ENCODE data around the gene TFAP2E.
A peak's percentile ranks its signal among the peaks of the same experiment; 100 is the strongest.

The TFAP2E gene

DNA sequence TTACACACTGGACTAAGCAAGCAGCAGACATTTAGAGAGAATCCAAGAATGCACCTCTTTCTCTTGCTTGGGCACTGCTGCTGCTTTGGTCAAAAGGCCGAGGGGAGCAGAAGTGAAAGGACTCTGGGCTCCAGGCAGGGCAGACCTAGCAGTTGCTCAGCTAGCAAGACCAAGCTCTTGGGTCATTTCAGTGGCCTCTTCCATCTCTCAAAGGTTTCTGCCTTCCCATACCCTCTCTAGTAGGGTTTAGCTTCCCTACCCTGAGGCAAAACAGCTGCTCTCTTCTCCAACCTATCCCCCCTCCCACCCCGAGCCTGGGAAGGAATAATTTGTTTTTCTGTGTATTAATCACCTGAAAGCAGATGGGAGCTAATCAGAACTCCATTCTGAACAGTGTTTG is 25.8 kb downstream of the TFAP2E start:
- DNase-seq: no peak

DNA sequence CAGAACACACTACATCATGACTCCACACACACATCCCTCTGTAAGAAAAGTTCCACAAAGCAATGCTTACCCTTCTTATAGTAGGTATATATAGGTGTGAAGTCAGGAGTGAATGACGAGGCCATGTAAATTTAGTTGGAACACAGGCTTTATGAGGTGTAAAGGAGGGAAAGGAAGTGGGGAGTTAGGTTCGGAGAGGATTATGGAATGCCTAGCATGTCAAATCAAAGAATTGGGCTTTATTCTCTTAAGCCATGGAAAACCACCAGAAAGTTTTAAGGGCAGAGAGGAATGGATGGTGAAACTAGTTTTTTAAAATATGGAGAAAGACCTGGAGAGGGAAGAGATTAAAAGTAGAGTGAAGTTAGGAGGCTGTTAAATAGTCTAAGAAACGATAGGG is 26.3 kb downstream of the TFAP2E start:
- DNase-seq: no peak

DNA sequence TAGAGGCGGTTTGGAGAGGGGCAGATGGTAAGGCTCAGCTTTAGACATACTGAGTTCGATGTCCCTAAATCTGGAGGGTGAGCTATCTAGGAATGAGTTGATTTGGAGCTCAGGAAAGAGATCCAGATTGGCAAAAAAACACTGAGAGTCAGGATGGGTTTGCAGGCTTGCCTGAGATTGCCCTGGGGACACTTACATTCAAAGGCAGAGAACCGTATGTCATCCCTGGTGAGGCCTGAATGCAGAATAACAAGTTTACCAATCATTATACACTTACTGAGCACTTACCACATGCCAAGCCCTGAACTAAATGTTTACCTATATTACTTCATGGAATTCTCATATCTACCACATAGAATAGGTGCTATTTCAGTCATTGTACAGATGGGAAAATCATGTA is 27.5 kb downstream of the TFAP2E start:
- DNase-seq: no peak

DNA sequence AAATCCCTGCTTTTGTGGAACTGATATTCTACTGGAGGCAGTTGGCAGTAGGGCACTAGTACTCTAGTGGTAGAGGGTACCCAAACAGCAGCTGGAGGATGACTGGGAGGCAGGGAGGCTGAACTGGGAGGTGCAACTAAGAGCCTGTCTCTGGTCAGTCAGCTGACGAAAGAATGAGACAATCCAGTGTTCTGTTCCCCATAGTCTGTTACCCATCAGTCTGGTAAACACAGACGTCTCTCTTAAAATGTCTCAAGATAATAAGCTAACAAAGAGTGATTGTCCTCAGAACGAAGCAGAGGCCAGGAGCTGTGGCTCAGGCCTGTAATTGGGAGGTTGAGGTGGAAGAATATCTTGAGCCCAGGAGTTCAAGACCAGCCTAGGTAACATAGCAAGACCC is 30.4 kb downstream of the TFAP2E start:
- DNase-seq: no peak

DNA sequence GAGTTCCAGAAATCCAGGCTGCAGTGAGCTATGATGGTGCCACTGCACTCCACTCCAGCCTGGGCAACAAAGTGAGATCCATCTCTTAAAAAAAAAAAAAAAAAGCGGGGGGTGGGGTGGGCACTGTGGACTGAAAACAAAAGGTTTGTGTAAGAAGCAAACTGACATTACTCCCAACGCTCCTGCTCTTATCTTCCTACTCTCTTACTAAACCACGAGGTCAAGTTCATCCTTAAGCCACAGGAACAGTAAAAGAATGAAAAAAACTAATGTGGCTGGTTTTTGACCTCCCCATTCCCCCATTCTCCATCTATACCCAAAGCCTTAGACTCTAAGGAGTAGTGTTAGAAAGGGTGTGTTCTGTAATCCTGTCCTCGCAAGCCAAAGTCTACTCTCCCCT is 30.8 kb downstream of the TFAP2E start:
- no peak for DNase-seq

DNA sequence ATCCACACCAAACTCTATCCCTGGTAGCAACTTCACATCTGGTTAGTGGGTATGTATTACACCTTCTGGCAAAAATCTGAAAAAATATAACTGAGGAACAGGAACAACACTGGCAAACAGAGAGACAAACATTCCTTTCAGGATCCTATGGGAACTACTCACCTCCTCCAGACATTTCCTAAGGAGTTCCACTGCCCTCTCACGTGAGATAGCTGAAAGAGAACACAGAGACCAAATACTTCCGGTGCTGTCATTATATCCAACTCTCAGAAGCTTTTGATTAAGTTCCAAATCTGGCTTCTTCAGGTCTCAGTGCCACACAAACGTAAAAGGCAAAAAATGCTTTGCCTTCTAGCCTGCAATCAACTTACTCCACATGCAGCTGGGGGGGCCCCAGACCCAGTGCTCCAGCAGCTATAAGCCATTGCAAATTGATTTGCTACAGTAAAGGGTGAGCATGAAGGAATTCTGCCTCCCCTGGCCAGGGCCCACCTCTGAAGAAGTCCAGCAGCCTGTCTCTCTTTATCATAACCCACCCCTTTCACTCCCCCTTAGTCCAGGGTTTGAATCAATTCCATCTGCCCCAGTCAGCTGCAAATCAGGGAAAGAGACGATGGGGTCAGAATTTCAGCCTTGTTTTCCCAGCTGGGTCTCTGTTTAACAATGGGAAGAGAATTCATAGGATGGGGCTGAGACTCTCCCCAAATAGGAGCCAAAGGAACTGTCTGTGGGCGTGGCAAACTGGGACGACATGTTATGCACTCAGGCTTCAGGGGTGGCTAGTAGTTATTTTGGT is 32.2 kb downstream of the TFAP2E start:
- DNase-seq: no peak

DNA sequence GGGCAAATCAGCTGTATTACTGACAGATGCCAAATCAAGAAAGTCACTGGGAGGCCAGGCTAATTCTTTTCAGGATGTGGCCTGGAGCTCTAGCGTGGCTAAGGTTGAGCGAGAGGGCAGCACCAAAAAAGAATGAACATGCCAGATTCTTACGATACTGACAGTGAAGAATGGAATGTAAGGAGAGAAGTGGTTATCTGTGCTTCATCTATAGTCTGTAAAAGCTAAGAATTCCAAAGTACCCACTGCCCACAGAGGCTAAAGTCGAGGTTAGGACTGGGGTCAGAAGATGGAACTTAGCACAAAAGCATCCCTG is 32.7 kb downstream of the TFAP2E start:
- no peak for DNase-seq

DNA sequence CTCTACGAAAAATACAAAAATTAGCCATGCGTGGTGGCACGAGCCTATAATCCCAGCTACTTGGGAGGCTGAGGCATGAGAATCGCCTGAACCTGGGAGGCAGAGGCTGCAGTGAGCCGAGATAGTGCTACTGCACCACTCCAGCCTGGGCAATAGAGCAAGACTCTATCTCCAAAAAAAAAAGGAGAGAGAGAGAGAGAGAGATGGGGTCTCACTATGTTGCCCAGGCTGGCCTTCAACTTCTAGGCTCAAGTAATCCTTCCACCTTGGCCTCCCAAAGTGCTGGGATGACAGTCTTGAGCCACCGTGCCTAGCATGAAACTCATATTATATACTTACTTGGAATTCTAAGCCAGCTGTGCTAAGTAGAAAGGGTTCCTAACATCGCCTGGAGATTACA is 38.5 kb downstream of the TFAP2E start:
- no peak for DNase-seq

DNA sequence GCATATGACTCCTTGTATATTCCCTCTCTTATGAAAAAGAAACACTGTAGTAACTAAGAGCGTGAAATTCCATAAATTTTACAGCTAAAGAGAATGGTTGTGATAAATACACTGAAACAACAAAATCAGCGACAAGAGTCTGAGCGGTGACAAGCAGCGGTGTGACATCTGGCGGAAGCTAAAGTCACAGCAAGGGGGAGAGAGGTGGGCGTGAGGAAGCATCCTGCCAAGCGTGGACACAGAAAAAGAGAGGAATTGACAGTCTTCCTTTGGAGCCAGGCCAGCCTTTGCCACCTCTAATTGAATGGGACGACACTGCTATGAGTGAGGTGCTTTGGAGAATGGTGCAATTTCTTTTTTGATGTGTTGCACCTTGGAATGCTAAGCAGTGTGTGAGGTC is 42.3 kb downstream of the TFAP2E start:
- DNase-seq: no peak

DNA sequence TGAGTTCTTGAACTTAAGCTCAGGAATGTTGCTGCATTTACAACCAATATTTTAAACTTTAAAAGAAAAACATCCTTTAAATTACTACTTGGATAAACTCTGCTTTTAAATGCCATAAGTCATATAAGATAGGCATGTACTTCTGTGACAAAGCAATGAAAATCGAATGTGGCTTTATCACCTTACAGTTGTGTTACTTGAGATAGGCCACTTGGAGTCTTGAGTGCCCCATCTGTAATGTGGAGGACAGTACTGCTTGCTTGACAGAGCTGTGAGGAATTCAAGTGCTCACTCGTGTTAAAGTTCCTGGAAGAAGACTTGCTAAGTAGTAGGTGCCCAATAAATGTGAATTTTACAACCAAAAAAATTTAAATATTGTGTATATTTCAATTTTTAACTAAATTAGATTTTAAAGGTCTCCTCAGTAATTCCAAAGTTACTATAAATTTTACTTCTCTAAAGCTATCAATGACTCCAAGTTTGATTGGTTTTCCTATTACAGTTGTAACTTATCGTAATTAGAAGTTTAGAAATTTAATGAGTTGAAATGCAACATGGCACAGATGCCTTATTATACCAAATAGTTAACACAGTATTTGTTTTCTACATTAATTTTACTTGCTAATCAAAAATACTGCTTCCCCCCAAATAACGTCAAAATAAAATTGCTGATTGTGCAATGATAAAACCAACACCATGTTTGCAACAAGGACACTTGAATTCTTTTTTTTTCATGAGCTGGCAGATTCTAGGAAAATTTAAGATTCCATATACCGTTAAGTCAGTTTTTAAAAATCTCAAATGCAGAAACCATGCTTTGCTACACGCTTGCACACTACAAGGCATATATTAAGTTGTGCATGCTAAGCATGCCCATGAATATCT is 46.4 kb downstream of the TFAP2E start:
- no peak for DNase-seq

DNA sequence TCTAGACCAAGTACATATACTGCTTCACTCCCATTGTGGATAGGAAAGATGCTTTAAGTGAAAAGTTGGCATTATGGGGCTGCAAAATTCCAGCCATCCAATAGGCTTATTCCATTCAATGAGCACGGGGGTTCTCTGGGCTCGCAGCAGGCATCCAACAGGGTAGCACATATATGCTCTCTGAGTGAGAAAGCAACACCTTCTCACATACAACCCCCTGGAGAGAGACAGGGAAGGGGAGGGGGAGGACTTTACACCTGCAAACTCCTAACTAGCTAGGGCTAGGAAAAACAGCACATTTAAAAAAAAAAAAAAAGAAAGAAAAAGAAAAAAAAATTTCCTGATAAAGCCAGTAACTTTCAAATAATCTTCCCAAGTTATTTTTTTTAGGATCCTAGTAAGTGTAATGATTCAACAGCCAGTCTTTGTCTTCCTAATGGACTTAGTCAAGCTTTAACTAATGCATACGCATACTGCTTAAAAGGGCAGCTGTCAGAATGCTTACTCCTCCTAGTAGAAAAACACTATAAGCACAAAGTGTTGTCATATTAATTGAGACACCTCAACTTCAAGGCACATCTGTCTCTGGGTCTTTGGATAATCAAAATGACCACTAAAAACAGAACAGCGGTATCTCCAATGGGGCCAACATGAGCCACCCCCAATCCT is 49.5 kb downstream of the TFAP2E start:
- DNase-seq: no peak

DNA sequence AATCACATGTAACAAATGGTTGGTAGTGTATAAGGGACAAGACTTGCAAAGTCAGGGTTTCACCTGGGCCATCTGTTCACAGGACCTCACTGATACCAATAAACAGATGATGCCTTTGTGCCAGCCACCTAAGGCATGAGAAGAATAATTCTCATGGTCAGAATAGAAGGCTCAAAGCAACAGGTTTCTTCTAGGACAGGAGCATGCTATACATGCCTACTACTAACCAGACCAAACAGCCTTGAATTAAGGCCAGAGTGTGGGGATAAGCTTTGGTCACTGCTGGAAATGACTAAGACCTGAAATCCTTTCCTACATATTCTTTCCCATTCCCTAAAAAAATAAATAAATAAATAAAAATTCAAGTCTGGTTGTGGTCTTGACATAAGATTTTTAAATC is 50.7 kb downstream of the TFAP2E start:
- DNase-seq: no peak

DNA sequence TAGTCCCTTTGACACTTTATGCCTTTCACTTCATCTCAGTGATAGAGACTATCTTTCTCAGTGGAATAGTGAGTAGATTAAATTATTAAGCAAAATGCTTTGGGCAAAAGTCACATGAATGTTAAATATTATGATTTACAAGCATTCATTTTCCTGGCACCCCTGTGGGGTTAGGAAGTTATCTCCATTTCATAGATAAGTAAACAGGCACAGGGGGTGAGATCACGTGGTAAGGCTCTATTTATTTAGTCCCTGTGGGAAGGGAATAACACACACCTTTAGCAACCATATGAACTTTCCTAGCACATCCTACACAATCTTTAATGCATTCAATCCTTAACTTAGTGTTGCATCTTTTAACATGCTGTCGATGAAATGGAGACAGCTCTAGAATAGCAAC is 55.9 kb downstream of the TFAP2E start:
- no peak for DNase-seq

DNA sequence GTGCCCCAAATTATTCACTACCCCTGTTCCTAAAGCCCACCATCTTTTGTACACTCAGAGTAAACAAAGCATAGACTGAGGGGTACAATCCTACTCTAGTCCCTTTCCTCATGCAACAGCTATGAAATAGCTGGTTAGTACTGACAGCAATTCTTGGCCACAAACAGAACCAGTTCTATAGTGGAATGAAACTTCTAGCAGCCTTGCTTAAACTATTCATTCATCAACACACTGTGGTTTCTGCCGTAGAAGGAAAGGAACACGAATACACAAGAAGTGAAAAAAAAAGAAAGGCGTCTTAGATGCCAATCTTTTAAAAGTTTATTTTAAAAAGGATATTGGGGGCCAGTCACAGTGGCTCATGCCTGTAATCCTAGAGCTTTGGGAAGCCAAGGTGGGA is 58.3 kb downstream of the TFAP2E start:
- no peak for DNase-seq

DNA sequence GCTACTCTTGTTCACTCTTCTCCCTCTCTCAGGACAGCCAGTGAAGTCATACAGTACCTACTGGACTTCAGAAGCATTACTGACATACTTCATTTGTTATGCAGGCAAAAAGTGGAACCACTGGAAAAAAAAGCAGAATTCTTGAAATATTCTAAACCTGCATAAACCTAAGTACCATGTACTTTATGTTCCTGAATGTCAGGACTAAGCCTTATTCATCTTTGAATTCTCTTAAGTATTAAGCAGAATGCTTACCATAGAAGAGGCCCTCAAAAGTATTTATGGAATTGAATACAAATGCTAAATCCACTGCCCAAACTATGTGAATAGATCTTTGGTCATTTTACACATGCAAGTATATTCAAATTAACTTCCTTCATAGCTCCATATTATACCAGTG is 60.4 kb downstream of the TFAP2E start:
- DNase-seq: no peak

DNA sequence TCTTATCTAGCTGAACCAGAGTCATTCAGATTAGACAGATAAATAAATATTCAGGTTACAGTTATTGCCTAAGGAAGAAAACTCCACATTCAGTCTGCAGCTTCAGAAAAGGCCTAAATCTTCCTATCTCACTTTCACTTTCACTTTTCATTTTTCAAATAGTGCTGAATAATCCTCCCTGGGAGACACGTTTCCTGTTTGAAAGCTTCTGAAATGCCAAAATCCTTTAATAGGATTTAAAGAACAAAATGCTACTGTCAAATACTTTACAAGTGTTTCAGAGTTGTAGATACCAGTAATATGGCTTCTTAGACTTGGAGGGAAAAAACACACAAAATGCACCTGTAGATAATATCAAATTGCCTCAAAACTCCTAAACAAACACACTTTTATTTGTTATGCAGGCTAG is 64.3 kb downstream of the TFAP2E start:
- peak; percentile 43 for DNase-seq

DNA sequence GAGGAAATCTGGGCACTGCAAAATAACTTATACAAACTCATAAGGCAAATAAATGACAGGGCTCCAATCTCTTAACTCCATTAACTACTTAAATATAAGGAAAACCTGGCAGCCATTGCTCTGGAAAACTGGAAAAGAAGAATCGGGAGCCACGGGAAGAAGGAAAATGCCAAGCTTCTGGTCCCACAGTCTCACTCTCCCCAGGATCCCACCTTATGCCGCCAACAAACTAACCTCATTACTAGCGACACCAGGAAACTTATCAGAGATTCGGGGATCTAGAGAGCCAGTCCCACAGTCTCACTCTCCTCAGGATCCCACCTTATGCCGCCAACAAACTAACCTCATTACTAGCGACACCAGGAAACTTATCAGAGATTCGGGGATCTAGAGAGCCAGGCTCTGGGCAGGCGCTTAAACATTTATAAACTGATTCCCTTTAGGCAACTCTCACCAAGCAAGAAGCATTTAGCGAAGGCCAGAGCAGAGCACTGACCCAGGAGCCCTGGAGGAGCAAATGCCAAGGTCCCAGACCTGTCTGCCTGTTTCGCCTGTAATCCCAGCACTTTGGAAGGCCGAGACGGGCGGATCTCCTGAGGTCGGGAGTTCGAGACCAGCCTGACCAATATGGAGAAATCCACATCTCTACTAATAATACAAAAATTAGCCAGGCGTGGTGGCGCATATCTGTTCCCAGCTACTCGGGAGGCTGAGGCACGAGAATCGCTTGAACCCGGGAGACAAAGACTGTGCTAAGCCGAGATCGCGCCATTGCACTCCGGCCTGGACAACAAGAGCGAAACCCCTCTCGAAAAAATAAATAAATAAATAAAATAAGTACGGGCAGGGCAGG is 67.5 kb downstream of the TFAP2E start:
- no peak for DNase-seq

DNA sequence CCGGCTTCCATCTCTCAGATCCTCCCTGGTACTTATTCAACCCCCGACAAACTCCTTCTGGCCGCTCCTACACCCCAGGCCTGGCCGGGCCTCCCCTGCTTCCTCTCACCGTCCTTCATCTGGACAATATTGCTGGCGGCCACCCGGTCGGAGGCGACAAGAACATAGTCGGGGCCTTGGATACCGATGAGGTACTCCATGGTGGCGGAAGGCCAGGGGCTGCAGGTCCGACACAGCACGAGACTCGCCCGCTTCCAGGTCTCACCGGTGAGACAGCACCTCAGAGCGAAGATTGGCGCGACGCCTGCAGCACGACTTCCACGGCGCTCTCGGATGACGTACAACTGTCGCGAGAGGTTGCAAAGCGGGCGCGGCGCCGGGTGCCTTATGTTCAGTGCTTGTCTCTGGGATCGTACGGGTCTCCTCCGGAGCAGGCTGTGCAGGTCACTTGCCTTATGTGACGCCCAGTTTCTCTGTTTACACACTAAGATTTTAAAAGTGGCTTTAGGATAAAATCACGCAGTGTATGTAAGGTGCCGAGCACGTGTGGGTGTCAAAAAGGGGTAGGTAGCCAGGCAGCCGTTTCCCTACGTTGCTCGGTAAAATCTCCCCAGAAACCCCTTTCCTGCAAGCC is 68.2 kb downstream of the TFAP2E start, which contains the start of gene PSMB2:
PSMB2 (minus strand) TSS at position 294 of the 634 bp plus-strand sequence; CDS start at position 200, 94 bp downstream.
- peak; percentile 96 for DNase-seq

DNA sequence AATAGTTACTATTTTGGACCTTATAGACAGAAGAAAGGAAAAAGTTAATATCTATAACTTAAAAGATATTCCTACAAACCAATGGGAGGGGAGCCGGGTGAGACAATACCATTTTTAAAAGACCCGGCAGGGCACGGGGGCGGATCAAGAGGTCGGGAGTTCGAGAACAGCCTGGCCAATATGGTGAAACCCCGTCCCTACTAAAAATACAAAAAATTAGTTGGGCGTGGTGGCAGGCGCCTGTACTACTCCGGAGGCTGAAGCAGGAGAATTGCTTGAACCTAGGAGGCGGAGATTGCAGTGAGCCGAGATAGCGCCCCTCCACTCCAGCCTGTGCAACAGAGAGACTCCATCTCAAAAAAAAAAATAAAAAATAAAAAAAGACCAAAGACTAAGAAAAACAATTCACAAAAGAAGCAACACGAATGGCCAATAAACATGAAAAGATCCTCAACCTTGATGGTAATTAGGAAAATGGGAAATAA is 69.4 kb downstream of the TFAP2E start:
- no peak for DNase-seq

DNA sequence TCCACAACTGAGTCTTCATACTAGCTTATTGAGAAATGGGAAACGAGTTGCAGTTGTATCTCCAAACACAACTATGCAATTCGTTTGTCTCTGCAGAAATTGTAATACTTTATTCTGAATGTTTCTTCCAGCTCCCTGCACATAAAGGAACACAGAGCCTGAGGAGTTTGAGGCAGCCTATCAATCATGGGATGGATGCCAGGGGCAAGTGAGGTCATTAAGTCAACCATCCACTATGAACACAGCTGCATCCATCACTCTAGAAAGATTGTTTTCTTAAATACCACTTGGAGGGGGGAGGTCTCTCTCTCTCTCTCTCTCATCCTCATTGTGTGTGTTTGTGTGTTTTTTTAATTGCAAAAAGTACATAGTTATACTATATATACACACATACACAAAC is 71.1 kb downstream of the TFAP2E start:
- DNase-seq: no peak

Data from CD4-positive, alpha-beta T cell treated with Interleukin-12 subunit alpha and Interleukin-12 subunit beta, for 1 hour (primary cell).